Thoracic aorta (tissue), 2 donors: ENCODE data around the gene TMEFF1. TPM values are rescaled to one million over a fixed set of nuclear protein-coding genes. Genes with fewer than 3 reads are reported as not detected.

Experiments used
- ATAC-seq: fragments of 150-250 bp; one replicate; pipeline ENCODE4 v1.8.0; 2017; ENCODE audit warnings: low read depth; ENCODE audit not compliant: insufficient number of reproducible peaks, low FRiP score
- DNase-seq: peaks from one replicate; pipeline ENCODE4 v3.0.0-alpha.2; 2020; ENCODE audit warnings: low spot score
- H3K27ac ChIP-seq, 2 donors: fragments of 200-600 bp; sonication (generic); 1 replicate in 1 of 2; 2 replicates in 1 of 2; pipeline ENCODE4 v1.5.1; 2016; ENCODE audit warnings: mild to moderate bottlenecking in 2 of 2, moderate library complexity in 2 of 2
- H3K27me3 ChIP-seq: fragments of 200-600 bp; sonication (generic); replicated peaks from 2 replicates; pipeline ENCODE4 v1.6.0; 2016; ENCODE audit warnings: mild to moderate bottlenecking; ENCODE audit not compliant: insufficient read depth
- H3K36me3 ChIP-seq: fragments of 200-600 bp; sonication (generic); one replicate; pipeline ENCODE4 v1.5.1; 2016
- H3K4me1 ChIP-seq, 2 donors: fragments of 200-600 bp; sonication (generic); 1 replicate in 1 of 2; 2 replicates in 1 of 2; pipeline versions ENCODE4 v1.5.1 to v1.6.0; 2016; ENCODE audit warnings: low read depth in 2 of 2, mild to moderate bottlenecking in 1 of 2; ENCODE audit not compliant: control insufficient read depth in 1 of 2
- H3K4me3 ChIP-seq: fragments of 200-600 bp; sonication (generic); 2 replicates; pipeline ENCODE4 v1.5.1; 2016; ENCODE audit warnings: mild to moderate bottlenecking
- H3K9me3 ChIP-seq: fragments of 200-600 bp; sonication (generic); 2 replicates; pipeline ENCODE4 v1.5.1; 2016
- CTCF ChIP-seq: fragments of 200-600 bp; sonication (generic); IDR thresholded peaks from one replicate; pipeline ENCODE4 v1.5.1; 2019; ENCODE audit warnings: antibody characterized with exemption
- total RNA-seq, 2 donors: library from RNA; depleted of rRNA; stranded (reverse); fragments of >200 nt; gene quantifications; one replicate each; pipeline versions ENCODE4 v1.1.0 to v1.2.3, GENCODE V29; 2016

TMEFF1 gene
- total RNA-seq, 2 donors from 2014 or later = not detected

GRCh38 chr9:100452894-100453293 lies 20.1 kb upstream of the TMEFF1 start:
- Histone ChIP-seq H3K4me1 (no peaks in the 10 kb centered on the region), H3K27ac (no peak overlapping the region), H3K36me3 (peaks cover 20% of the 10 kb centered on the region), H3K4me3 (no peak overlapping the region), H3K27me3 (no peaks in the 10 kb centered on the region), H3K9me3 (no peaks in the 10 kb centered on the region)
- no peak for TF ChIP-seq CTCF
- DNase-seq (no peak), ATAC-seq (no peak)

GRCh38 chr9:100455470-100455869 lies 17.5 kb upstream of the TMEFF1 start:
- TF ChIP-seq CTCF = no peak
- H3K4me3 ChIP-seq = no peak overlapping the region
- no peaks in the 10 kb centered on the region for H3K4me1 ChIP-seq
- H3K9me3 ChIP-seq = no peaks in the 10 kb centered on the region
- H3K27ac ChIP-seq = no peak overlapping the region
- H3K36me3 ChIP-seq = peaks cover 16% of the 10 kb centered on the region
- no peaks in the 10 kb centered on the region for H3K27me3 ChIP-seq
- no peak for ATAC-seq
- DNase-seq = no peak

- H3K27ac ChIP-seq = no peak overlapping the region
- ATAC-seq (no peak), DNase-seq (no peak)
- H3K9me3 ChIP-seq = no peaks in the 10 kb centered on the region
- H3K4me1 ChIP-seq = no peaks in the 10 kb centered on the region
- no peak overlapping the region for H3K4me3 ChIP-seq
- no peaks in the 10 kb centered on the region for H3K27me3 ChIP-seq
- peaks cover 5% of the 10 kb centered on the region for H3K36me3 ChIP-seq
- TF ChIP-seq CTCF = no peak
Observed at GRCh38 chr9:100457517-100457916, 15.4 kb upstream of the TMEFF1 start.

DNA sequence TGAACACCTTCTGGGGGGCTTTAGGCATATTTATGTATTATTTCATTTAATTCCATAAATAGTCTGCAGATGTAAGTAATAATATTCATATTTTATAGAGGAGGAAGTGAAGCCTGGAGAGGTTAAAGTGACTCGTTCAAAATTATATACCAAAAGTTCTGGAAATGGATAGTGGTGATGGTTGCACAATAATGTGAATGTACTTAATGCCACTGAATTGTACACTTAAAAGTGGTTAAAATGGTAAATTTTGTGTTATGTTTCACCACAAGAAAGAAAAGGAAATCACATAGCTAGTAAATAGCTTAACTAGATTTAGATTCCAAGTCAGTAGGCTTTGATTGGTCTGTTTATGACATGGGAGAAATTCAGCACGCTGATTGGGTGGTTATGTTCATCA lies 13.0 kb upstream of the TMEFF1 start:
- Histone ChIP-seq H3K9me3 (no peaks in the 10 kb centered on the region), H3K4me3 (no peak overlapping the region), H3K36me3 (no peaks in the 10 kb centered on the region), H3K27ac (no peak overlapping the region), H3K4me1 (no peaks in the 10 kb centered on the region), H3K27me3 (no peaks in the 10 kb centered on the region)
- ATAC-seq (no peak), DNase-seq (no peak)
- TF ChIP-seq CTCF = no peak

DNA sequence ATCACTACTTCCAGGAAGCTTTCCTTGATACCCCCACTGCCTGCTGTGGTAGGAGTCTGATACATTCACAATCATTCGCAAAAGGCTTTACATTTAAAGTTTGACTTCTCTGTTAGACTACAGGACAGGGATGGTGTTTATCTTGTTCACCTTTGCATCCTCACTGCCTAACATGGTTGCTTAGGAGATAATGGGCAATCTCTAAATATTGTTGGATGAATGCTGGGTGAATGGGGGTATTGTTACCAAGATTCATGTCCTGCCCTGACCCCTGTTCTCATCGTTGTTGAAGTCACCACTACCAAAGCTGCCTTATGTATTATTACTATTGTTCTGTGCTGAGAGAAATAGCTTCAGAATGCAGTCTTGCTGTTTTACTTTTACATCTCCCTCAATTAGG lies 7.7 kb upstream of the TMEFF1 start:
- TF ChIP-seq CTCF = no peak
- DNase-seq (no peak), ATAC-seq (no peak)
- H3K4me3 ChIP-seq = no peak overlapping the region
- no peaks in the 10 kb centered on the region for H3K27me3 ChIP-seq
- H3K4me1 ChIP-seq = peaks cover 0 to 6% of the 10 kb centered on the region in 2 donors
- no peaks in the 10 kb centered on the region for H3K9me3 ChIP-seq
- no peaks in the 10 kb centered on the region for H3K36me3 ChIP-seq
- H3K27ac ChIP-seq = no peak overlapping the region
